Stimulated activated CD8-positive, alpha-beta memory T cell treated with anti-CD3 and anti-CD28 coated beads, Interleukin-7, amount 100 ng/mL, for 4 hours (primary cell): ENCODE data around the gene NDUFAF5.

Experiments used
- DNase-seq, 2 donors: peaks; one replicate each; pipeline ENCODE4 v3.0.0-alpha.2; 2020; ENCODE audit warnings: low read depth in 2 of 2

Gene NDUFAF5

GRCh38 chr20:13777171-13777601, 7.6 kb upstream of the NDUFAF5 start:
- no peak for DNase-seq

- DNase-seq = no peak
Measured at GRCh38 chr20:13778827-13779226, 6.0 kb upstream of the NDUFAF5 start.

GRCh38 chr20:13783528-13783927, 1.3 kb upstream of the NDUFAF5 start:
- no peak for DNase-seq

GRCh38 chr20:13784271-13784892, 446 bp upstream of the NDUFAF5 start:
- DNase-seq = no peak

- DNase-seq = no peak
Measured at GRCh38 chr20:13786143-13786828, 1.5 kb downstream of the NDUFAF5 start.

GRCh38 chr20:13788167-13788834, 3.5 kb downstream of the NDUFAF5 start:
- DNase-seq = peak in 1 of 2 donors; percentile 11

GRCh38 chr20:13790708-13791107, 5.9 kb downstream of the NDUFAF5 start:
- no peak for DNase-seq

GRCh38 chr20:13791540-13792459, 7.0 kb downstream of the NDUFAF5 start:
- DNase-seq = no peak

GRCh38 chr20:13793001-13793400, 8.2 kb downstream of the NDUFAF5 start:
- no peak for DNase-seq

- DNase-seq = no peak
Measured at GRCh38 chr20:13794667-13795066, 9.8 kb downstream of the NDUFAF5 start.

- no peak for DNase-seq
Measured at GRCh38 chr20:13799040-13799439, 14.2 kb downstream of the NDUFAF5 start.

GRCh38 chr20:13799974-13800373, 15.1 kb downstream of the NDUFAF5 start:
- no peak for DNase-seq

- no peak for DNase-seq
Measured at GRCh38 chr20:13800728-13801134, 15.9 kb downstream of the NDUFAF5 start.

- no peak for DNase-seq
Measured at GRCh38 chr20:13809373-13809772, 24.5 kb downstream of the NDUFAF5 start.

- no peak for DNase-seq
Measured at GRCh38 chr20:13809855-13810254, 25.0 kb downstream of the NDUFAF5 start.

GRCh38 chr20:13810446-13810845, 25.6 kb downstream of the NDUFAF5 start:
- no peak for DNase-seq

- DNase-seq = no peak
Measured at GRCh38 chr20:13813910-13814309, 29.1 kb downstream of the NDUFAF5 start.

GRCh38 chr20:13814672-13815071, 29.8 kb downstream of the NDUFAF5 start:
- no peak for DNase-seq

GRCh38 chr20:13816757-13817156, 31.9 kb downstream of the NDUFAF5 start:
- DNase-seq = no peak

GRCh38 chr20:13817342-13817741, 32.5 kb downstream of the NDUFAF5 start:
- no peak for DNase-seq

GRCh38 chr20:13819885-13820645, 35.2 kb downstream of the NDUFAF5 start:
- no peak for DNase-seq
